Skeletal muscle cell (primary cell): ENCODE data around the gene THSD8.
A peak's percentile ranks its signal among the peaks of the same experiment; 100 is the strongest.
"Not testable (repeated sequence)": the region's sequence is repeated elsewhere in the genome, so short reads cannot be mapped to it uniquely, and the experiment has no call there.

Source experiments
- DNase-seq: peaks from one replicate; pipeline ENCODE4 v3.0.0-alpha.2; 2010; ENCODE audit warnings: low read depth
- H3K4me3 ChIP-seq: 2 replicates; pipeline ENCODE4 v1.5.1; 2011; ENCODE audit warnings: low read depth, mild to moderate bottlenecking, control low read depth, low read length, moderate library complexity

Gene THSD8

DNA sequence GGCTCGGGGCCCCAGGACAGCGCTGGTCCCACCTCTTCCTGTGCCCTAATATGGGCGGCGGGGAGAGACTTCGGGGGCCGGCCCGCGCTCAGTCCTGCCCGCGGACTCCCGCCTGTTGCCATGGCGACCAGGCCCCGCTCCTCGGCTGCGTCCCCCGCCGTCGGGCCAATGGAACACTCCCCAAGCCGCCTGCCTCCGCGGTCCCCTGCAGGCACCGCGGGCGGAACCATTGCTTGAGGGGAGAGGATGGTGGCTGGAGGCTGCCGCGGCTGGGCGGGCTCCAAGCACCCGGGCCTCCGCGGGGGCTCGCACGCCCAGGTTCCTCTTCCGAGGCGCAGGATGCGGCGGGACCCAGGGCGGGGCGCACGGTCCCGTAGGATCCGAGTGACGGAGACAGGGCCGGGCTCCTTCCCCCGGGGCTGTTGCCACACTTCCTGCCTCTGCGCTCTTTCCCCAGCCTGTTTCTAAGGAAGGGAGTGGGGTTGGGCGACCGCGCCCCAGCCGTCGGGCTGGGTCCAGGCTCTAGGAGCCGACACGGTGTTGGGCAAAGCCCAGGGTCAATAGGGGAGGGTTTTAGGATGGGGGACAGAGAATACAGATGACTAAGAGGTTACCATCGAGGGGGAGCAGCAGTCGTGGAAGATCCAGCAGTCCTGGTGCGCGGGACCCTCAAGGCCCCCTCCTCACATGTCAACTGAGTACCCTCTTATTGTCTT is 11.8 kb upstream of the THSD8 start:
- peak overlapping the region; percentile 90 for H3K4me3 ChIP-seq
- DNase-seq, result peak; percentile 88

DNA sequence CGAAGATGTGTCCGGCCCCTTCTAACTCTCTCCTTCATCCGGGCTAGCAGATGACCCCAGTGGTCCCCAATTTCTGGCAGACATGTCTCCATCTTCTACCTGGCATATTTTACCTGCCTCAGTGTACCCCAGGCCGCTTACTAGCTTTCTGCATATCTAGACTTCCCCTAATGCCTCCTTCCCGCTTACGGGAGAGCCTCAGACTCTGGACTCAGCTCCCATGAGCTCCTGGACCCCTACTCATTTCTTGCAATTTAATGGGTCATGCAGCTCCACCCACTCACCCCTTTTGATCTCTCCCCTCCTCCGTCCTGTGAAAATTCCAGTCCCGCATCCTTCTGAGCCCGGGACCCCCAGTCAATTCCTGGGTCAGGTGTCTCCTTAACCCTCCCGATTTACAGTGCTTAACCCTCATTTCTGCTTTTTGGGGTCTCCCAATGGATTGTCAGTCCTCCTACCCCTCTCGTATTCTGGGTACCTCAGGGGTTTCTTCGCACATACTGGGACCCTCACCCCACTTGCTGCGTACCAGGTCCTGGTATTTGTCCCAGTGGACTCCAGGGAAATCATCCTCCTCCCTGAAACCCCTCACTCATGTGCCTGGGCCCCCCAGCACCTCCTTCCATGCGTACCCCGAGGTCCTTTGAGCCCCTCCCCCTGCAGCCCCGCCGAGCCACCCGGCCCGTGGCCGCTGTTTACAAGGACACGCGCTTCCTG is 11.1 kb upstream of the THSD8 start:
- peak overlapping the region; percentile 90 for H3K4me3 ChIP-seq
- no peak for DNase-seq

DNA sequence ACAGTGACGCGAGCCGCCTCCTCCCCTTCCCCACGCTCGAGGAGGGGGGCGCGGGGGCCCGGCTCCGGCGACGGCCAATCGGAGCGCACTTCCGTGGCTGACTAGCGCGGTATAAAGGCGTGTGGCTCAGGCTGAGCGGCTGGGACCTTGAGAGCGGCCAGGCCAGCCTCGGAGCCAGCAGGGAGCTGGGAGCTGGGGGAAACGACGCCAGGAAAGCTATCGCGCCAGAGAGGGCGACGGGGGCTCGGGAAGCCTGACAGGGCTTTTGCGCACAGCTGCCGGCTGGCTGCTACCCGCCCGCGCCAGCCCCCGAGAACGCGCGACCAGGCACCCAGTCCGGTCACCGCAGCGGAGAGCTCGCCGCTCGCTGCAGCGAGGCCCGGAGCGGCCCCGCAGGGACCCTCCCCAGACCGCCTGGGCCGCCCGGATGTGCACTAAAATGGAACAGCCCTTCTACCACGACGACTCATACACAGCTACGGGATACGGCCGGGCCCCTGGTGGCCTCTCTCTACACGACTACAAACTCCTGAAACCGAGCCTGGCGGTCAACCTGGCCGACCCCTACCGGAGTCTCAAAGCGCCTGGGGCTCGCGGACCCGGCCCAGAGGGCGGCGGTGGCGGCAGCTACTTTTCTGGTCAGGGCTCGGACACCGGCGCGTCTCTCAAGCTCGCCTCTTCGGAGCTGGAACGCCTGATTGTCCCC is 10.4 kb upstream of the THSD8 start, which contains the start of gene JUNB:
JUNB (plus strand) TSS at position 142 of the 706 bp plus-strand sequence; CDS start at position 428, 286 bp downstream.
- peak; percentile 91 for DNase-seq
- peak within 1 kb of the TSS; percentile 90 for H3K4me3 ChIP-seq

DNA sequence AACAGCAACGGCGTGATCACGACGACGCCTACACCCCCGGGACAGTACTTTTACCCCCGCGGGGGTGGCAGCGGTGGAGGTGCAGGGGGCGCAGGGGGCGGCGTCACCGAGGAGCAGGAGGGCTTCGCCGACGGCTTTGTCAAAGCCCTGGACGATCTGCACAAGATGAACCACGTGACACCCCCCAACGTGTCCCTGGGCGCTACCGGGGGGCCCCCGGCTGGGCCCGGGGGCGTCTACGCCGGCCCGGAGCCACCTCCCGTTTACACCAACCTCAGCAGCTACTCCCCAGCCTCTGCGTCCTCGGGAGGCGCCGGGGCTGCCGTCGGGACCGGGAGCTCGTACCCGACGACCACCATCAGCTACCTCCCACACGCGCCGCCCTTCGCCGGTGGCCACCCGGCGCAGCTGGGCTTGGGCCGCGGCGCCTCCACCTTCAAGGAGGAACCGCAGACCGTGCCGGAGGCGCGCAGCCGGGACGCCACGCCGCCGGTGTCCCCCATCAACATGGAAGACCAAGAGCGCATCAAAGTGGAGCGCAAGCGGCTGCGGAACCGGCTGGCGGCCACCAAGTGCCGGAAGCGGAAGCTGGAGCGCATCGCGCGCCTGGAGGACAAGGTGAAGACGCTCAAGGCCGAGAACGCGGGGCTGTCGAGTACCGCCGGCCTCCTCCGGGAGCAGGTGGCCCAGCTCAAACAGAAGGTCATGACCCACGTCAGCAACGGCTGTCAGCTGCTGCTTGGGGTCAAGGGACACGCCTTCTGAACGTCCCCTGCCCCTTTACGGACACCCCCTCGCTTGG is 9.6 kb upstream of the THSD8 start:
- no peak for DNase-seq
- peak overlapping the region; percentile 90 for H3K4me3 ChIP-seq

DNA sequence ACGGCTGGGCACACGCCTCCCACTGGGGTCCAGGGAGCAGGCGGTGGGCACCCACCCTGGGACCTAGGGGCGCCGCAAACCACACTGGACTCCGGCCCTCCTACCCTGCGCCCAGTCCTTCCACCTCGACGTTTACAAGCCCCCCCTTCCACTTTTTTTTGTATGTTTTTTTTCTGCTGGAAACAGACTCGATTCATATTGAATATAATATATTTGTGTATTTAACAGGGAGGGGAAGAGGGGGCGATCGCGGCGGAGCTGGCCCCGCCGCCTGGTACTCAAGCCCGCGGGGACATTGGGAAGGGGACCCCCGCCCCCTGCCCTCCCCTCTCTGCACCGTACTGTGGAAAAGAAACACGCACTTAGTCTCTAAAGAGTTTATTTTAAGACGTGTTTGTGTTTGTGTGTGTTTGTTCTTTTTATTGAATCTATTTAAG is 9.0 kb upstream of the THSD8 start:
- no peak for DNase-seq
- peak overlapping the region; percentile 90 for H3K4me3 ChIP-seq

DNA sequence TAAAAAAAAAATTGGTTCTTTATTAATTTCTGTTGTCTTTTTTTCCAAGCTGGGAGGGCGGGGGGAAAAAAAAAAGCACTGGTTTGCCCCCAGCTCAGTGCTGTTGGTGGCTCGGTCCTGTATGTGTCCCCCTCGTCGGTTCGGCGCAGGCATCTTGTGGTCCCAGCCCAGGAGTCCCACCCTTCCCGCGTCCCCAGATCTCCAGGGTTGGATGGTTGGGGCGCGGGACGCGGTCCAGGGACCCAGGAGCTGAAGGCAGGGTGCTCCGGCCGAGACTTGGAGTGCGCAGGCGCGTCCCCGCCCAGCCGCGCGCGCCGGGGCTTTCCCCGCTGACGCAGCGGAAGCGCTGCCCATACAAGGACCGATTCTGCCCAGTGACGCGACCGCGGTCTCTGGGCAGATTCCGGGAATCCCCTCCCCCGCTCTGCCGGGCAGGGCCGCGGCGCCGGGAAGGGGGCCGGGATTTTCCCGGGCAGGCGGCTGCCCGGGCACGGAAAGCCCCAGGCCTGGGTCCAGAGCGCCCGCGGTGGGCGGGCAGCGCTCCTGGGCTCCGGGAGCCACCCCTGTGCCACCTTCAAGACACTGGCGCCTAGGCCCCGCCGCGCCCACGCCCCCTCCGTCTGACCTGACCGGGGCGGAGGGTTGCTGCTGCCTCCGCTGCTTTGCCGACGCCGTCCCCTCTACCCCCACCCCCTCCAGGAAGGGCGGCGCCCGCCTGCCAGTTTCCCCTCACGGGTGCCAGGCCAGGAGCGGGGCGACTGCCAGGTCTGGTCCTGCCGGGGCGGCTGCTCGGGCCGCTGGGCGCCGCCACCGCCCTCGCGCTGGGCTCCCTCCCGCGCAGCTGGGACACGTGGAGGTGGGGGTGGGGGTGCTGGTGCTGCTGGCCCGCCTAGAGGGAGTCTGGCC is 8.3 kb upstream of the THSD8 start:
- peak; percentile 76 for DNase-seq
- H3K4me3 ChIP-seq, result peak overlapping the region; percentile 90

DNA sequence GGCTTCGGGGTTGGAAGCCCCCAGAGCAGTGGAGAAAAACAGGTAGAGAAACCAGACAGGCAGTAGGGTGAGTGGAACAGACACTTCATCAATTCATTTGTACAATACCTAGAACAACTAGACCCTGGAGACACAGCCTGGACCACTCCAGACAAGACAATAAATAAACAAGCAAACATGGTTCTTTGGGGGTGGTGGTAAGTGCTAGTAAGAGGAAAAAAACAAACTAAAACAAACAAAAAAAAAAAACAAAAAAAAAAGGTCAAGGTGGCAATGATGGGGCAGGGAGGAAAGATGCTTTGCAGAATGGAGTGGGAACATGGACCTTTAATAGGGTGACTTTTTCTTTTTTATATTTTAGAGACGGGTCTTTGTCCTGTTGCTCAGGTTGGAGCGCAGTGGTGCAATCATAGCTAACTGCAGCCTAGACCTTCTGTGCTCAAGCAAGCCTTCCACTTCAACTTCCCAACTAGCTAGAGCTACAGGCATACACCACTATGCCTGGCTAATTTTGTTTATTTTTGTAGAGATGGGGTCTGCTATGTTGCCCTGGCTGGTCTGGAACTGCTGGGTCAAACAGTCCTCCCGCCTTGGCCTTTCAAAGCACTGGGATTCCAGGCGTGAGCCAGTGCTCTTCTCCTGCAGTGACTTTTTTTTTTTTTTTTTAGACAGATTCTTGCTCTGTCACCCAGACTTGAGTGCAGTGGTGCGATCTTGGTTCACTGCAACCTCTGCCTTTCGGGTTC is 7.5 kb upstream of the THSD8 start:
- peak overlapping the region; percentile 90 for H3K4me3 ChIP-seq
- DNase-seq, result no peak

DNA sequence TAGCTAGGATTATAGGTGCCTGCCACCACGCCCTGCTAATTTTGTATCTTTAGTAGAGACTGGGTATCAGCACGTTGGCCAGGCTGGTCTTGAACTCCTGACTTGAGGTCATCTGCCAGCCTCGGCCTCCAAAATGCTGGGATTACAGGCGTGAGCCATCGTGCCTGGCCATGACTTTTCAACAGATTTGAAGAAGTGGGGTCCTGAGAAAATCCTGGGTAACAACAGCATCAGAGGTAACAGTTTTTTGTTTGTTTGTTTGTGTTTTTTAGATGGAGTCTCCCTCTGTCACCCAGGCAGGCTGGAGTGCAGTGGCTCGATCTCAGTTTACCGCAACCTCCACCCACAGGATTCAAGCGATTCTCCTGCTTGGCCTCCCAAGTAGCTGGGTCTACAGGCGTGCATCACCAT is 6.9 kb upstream of the THSD8 start:
- no peak for DNase-seq

DNA sequence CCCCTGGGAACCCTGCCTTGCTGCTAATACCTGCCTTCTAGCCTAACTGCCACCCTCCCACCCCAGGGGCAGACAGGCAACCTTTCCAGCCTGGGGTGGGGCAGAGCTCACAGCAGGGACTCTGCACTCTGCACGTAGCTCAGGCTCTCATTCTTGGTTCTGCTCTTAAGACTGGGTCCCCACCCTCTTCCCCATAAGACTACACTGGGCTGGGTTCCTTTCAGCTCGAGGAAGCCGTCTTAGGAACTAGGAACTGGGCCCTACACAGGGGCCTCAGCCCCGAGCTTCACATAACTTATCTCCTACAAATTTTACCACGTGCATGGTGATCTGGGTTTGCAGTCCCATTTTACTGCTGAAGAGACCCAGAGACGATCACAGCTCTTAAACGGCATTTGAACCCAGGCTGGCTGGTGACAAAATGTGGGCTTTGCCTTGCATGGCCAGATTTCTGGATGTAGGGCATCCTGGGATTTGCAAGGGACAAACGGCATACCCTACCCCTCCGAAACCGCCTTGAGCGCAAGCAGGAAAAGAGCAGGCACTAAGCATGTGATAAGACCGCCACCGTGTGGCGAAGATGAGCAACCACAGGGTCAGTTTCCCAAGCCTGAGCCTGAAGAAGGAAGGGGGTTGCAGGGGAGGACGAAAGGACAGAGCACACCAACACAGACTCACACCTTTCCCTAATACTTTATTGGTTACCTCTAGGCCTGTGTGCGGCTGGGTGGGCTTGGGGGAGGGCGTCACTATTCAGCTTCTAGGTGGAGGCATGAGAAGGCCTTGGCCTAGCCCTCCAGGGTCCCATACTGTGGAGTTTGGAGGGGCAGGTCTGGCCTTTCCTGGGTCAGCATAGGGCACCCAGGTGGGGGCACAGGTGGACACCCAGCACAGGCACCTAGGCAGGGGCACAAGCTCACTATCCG is 5.5 kb upstream of the THSD8 start:
- DNase-seq, result no peak
- no peak overlapping the region for H3K4me3 ChIP-seq

More for the DNA sequence above, 6.9 kb upstream of the THSD8 start:
- no peak overlapping the region for H3K4me3 ChIP-seq

DNA sequence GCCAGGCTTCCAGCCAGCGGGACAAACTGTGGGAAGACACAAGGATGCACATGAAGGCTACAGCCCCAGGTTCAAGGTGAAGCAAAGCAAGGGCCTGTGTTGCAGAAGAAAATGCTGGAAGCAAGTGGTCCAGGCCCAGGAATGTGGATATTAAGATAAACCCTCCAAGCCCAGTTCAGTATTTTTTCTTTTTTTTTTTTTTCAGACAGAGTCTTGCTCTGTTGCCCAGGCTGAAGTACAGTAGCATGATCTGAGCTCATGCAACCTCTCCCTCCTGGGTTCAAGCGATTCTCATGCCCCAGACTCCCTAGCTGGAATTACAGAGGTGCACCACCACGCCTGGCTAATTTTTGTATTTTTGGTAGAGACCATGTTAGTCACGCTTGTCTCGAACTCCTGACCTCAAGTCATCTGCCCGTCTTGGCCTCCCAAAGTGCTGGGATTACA is 4.7 kb upstream of the THSD8 start:
- DNase-seq, result no peak
- no peak overlapping the region for H3K4me3 ChIP-seq

DNA sequence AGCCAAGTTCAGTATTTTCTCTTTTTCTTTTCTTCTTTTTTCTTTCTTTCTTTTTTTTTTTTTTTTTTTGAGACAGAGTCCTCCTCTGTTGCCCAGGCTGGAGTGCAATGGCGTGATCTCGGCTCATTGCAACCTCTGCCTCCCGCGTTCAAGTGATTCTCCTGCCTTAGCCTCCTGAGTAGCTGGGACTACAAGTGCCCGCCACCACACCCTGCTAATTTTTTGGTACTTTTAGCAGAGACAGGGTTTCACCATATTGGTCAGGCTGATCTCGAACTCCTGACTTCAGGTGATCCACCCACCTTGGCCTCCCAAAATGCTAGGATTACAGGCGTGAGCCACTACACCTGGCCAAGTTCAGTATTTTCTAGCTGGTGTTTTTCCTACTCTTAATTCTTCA is 4.3 kb upstream of the THSD8 start:
- not testable (repeated sequence) for H3K4me3 ChIP-seq, DNase-seq

DNA sequence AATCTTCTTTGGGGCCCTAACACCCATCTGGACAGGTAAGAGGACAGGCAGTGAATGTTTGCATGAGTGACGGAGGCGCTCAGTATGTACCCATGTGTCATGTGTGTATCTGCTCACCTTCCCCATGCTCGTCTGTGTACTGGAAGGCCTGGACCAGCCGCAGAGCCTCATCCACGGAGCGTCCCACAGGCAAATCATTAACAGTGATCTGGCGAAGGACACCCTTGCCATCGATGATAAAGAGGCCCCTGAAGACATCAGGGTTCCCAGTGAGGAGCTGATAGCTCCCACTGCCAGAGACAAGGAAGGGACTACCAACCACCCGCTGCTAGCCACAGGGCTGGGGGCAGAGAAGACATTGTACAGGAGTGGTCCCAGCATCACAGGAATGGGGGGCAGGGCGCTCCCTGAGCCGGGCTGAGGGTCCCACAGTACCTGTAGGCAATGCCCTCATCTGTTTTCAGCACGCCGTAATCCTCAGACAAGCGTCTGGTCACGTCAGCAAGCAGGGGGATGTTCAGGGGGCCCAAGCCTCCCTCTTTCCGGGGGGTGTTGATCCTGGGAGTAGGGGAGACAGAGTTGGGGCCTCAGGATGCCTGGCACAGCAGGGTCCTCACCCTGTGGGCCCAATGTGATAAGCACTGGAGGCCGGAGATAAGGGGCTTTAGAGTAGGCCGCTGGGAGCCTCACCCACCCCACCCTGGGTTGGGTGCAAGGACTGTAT is 2.0 kb upstream of the THSD8 start:
- no peak for DNase-seq
- no peak overlapping the region for H3K4me3 ChIP-seq

DNA sequence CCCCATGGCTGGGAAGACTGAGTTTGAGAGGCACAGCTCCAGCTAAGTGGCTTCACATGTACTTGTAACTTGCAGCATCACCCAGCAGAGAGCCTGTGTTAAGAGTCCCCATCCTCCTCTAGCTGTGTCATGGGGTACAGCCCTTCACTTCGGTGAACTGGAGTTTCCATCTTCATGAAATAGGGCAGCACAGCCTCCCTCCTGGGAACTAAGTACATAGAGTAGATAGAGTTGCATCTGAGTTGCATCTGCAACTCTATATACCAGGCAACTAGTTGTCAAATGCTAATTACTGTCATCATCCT is 1.5 kb upstream of the THSD8 start:
- H3K4me3 ChIP-seq, result peak overlapping the region; percentile 92
- DNase-seq, result no peak

DNA sequence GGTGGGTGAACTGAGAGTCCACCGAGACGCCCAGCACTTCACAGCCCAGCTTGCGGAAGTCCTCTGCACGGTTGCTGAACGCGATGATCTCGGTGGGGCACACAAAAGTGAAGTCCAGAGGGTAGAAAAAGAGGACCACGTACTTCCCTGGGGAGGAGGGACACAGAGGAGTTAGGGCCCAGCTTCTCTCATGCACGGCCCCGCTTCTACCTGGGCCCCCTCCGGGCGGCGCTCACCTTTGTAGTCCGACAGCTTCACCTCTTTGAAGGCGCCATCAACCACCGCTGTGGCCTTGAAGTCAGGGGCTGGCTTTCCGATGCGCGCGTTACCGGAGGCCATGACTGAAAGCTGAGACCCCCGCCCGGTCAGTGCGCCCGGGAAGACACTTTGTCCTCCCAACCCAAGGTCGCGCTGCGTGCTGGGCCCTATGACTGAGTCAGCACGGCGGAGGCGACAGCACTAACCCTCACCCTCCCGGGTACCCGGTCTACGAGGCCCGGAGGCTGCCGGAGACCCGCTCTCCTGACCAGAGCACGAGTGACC is 875 bp upstream of the THSD8 start:
- no peak for DNase-seq

DNA sequence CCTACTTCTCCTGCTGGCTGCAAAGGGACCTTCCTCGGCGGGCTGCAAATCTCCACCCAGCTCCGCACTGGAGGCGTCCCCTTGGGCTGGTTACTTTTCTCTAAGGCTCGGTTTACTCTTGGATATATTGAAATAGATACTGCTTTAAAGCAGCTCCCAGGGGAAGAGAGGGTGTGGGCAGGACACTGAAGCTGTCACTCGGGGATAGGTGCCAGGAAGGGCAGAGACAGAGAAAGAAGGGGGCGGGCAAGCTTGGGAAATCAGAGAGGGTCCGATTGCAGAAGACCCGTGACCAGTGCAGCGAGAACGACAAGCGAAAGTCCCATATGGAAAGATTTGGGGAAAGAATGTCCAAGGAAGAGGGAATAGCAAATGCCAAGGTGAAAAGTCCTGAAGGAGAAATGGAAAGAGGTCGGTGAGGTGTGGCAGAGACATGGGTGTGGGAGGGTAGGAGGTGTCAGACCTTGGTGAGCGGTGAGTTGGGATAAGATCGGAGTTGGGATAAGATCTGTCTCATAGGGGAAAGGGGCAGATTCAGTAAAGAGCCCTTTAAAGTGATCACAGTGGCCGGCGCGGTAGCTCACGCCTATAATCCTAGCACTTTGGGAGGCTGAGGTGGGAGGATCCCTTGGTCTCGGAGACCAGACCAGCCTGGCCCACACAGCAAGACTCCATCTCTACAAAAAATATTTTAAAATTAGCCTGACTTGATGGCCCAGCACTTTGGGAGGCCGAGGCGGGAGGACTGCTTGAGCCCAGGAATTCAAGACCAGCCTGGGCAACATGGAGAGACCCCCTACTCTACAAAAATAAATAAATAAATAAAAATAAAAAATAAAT is 618 bp downstream of the THSD8 start:
- peak overlapping the region; percentile 92 for H3K4me3 ChIP-seq
- no peak for DNase-seq

More for the DNA sequence above, 875 bp upstream of the THSD8 start:
- peak overlapping the region; percentile 92 for H3K4me3 ChIP-seq
